GM12878 (cell line): ENCODE measurements around the gene PAPSS2.

ENCODE experiments used
- PBX3 ChIP-seq: IDR thresholded peaks from 2 replicates; pipeline ENCODE4 v1.6.1; 2011; ENCODE audit warnings: mild to moderate bottlenecking, low read depth, low read length, moderate library complexity; ENCODE audit not compliant: insufficient replicate concordance
- TF ChIP-seq, protein P1 (sequence below): IDR thresholded peaks from 2 replicates; pipeline ENCODE4 v1.6.1; 2012; ENCODE audit warnings: low read length, inconsistent platforms

DNA sequence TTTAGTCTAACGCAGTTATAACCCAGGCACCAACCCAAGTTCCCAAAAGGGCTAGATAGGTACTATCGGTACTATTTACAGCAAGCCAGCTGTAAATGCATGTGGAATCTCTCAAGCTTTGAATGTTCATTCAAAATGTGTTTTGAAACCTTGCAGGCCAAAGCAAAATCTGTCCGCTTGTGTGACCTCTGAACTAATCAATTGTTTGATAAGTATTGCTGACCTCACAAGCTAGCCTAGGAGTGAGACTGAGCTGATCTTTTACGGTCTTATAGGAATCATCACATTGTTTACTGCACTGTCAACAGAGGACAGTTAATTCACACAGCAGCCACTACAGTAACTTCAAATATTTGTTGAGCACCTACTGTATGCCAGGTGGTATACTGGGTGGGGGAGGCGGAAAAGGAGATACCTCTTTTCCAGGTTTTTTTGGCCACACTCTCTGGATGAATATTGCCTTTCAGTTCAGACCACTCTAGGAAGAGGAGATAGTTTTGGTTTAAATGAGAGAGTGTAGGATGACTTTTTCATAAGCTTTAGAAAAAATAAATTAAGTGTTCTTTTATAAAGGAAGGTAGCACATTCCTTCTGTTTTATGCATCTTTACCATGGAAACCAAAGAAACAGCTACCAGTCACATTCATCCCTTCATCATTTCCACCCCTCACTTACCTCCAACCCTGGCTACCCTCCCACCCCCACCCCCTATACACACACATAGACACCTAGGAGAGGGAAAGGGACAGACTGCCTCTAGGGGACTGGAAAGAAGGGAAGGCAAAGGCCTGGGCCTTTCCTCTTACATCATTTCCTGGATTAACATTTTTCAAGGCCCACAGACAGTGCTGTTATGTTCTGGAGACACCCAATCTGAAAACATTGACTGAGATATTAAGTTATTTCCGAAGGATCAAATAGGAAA, 2.4 kb downstream of the PAPSS2 start:
- no peak for TF ChIP-seq PBX3
- TF ChIP-seq, protein P1, sequence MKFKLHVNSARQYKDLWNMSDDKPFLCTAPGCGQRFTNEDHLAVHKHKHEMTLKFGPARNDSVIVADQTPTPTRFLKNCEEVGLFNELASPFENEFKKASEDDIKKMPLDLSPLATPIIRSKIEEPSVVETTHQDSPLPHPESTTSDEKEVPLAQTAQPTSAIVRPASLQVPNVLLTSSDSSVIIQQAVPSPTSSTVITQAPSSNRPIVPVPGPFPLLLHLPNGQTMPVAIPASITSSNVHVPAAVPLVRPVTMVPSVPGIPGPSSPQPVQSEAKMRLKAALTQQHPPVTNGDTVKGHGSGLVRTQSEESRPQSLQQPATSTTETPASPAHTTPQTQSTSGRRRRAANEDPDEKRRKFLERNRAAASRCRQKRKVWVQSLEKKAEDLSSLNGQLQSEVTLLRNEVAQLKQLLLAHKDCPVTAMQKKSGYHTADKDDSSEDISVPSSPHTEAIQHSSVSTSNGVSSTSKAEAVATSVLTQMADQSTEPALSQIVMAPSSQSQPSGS, result no peak
